HG02970 (cell line): ENCODE results near the gene C16orf89.
"Not testable (repeated sequence)": the region's sequence is repeated elsewhere in the genome, so short reads cannot be mapped to it uniquely, and the experiment has no call there.

Source experiments
- ATAC-seq: cut with Tn5 transposase; IDR thresholded peaks from one replicate; pipeline ENCODE4 v1.9.1; 2021; ENCODE audit warnings: mild to moderate bottlenecking, moderate library complexity, moderate number of reproducible peaks; ENCODE audit not compliant: unreplicated experiment, low FRiP score

Gene C16orf89

DNA sequence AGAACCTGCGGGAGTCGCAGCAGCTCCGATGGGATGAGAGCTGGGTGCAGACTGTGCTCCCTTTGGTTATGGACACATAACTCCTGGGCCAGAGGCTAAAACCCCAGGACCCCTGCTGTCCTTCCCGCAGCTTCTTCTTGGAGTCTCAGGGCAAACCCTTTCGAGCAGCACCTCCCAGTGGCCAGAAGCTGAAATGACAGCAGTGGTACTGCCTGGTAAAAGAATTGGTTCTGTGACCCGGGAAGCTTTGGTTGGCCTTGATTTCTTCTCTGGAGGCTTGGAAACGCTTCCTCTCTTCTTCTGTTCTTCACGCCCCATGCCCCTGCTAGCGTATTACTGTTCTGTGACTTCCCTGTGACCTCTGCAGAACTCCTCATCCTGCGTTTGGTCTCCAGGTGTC is 19.0 kb upstream of the C16orf89 start:
- ATAC-seq: not testable (repeated sequence)

DNA sequence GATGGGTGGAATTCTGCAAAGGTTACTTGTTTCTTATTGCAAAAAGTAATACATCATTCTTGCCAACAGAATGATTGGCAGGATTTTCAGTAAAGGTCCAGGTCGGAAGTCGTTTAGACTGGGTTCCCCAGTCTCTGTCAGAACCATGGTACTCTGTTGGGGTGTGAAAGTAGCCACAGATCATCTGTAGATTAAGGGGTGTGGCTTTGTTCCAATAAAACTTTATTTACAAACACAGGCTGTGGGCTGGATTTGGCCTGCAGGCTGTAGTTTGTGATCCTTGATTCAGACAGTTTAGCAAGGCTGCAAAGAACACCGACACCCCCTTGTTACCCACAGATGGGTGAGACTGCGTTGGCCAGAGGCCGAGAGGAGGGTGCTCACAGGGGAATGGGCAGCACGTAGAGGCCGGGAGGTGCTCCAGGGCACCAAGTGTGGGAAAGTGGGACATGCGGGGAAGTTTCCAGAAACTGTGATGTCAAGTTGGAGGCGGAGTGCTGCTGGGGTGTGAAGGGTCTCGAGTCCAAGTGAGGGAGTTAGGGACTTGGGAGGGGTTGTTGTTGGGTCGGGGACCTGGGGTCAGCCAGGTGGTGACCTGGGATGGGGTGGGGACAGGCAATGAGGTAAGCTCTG is 18.5 kb upstream of the C16orf89 start:
- not testable (repeated sequence) for ATAC-seq

DNA sequence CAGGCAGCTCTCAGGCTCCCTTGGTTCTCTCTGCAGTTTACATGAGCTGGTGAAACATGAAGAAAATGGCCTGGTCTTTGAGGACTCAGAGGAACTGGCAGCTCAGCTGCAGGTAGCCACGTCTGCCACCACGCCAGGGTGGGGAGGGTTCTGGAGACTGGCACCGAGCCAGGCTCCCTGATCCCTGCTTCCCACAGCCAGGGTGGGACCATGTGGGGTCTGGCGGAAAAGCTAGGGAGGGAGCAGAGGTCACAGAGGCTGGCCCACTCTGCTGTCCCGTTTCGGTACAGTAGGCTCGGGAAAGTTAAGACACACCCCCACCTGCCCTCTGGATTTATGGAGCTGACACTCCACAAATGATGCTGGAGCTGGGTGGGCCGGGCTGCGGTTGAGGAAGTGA is 17.9 kb upstream of the C16orf89 start:
- not testable (repeated sequence) for ATAC-seq

DNA sequence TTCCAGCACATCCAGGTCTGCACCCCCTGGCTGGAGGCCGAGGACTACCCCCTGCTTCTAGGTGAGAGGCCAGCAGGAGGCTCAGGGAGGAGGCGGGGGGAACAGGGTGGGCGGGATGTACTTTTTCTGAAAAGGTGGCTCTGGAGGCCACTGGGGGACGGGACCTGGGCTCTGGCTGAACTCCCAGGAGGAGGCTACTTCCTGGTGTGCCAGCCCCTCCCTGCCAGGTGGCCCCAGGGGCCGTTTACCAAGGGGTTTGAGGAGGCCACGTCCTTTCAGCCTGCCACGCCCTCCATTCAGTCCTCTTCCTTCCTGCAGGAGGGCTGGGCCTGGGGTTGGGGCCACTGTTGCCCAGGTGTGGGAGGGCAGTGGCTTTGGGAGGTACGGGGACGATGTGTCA is 15.2 kb upstream of the C16orf89 start:
- not testable (repeated sequence) for ATAC-seq

DNA sequence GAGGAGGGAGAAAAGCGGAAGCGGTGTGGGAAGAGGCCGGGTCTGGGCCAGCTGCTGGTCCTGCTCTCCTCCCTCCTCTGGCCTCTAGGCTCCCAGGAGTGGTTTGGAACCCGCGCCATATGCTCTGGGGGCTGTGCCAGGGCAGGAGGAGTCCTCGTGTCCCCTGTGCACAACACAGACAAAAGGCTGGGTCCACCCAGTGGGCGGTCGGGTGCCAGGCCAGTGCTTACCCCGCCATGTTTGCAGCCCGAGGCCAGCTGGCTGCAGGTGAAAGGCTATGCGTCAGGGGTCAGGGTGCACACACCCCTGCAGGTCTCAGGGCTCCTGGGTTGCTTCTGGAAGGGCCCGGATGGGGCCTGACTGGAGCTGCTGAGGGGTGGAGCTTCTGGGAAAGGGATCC is 14.7 kb upstream of the C16orf89 start:
- ATAC-seq: not testable (repeated sequence)

DNA sequence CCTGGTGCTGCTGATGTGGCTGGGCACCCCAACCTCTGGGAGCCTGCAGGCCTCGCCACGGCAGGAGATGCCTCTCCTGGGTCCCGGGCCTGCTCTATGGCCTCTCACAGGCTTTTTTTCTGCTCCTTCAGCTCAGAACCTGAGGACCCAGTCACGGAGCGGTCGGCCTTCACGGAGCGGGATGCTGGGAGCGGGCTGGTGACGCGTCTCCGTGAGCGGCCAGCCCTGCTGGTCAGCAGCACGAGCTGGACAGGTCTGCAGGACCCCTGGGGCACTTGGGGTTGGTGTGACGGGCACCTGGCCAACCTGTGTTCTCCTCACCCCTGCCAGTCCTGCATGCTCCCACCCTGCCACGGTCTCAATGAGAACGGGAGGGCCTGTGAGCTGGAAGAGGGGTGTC is 12.9 kb upstream of the C16orf89 start:
- ATAC-seq: no peak

DNA sequence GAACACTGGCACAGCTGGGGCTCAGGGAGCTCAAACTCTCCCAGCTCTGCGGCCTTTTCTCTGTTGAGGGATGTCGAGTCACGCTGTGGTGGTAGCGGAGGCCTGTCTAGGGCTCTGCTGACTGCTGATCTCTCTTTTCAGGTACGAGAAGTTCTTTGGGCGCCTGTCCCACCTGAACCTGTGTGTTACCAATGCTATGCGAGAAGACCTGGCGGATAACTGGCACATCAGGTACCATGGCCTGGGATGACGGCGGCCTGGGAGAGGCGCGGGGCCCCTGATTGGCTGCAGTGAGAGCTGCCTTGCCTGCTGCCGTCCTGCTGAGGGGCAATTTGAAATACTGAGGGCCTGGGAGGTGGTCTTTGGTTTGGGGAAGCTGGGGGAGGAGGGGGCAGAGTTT is 11.5 kb upstream of the C16orf89 start:
- ATAC-seq: no peak

DNA sequence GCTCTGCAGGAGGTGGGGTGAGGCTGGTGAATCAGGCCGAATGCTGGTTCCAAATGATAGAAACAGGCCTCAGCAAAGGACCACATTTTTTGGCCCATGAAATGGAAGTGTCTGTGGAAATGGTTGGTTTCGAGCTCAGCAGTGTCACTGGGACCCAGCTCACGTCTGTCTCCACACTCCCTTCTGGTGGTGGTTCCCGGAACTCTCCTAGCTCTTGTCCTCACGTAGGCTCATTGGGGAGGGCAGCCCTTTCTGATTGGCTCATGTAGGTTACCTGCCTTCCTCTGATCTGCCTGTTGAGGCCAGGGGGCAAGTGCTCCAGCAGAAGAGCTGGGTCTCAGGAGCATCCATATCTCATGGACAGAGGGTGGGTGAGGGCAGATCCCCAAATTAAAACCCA is 9.9 kb upstream of the C16orf89 start:
- no peak for ATAC-seq

DNA sequence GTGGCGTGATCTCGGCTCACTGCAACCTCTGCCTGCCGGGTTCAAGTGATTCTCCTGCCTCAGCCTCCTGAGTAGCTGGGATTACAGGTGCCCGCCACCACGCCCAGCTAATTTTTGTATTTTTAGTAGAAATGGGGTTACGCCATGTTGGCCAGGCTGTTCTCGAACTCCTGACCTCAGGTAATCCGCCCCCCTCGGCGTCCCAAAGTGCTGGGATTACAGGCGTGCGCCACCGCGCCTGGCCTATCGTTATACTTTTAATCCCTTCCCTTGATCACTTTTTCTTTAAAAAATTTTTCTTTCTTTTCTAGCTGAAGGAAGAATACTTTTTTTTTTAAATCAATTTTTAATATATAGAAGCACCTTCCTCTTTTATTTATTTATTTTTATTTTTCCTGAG is 8.0 kb upstream of the C16orf89 start:
- not testable (repeated sequence) for ATAC-seq

DNA sequence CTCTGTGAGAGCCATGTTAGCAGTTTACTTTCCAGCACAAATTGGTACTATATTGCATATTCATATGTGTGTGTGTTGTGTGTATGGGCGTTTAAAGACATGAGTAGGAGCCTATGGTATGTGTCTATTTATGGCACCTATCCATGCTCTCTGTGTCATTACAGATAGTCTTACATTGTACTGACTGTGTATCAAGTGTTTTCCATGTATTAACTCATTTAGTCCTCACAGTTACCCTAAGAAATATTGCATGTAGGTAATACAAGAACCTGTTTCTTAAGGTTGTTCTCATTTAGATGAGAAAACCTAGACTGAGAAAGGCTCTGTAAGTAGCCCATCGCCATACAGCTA is 7.5 kb upstream of the C16orf89 start:
- no peak for ATAC-seq

DNA sequence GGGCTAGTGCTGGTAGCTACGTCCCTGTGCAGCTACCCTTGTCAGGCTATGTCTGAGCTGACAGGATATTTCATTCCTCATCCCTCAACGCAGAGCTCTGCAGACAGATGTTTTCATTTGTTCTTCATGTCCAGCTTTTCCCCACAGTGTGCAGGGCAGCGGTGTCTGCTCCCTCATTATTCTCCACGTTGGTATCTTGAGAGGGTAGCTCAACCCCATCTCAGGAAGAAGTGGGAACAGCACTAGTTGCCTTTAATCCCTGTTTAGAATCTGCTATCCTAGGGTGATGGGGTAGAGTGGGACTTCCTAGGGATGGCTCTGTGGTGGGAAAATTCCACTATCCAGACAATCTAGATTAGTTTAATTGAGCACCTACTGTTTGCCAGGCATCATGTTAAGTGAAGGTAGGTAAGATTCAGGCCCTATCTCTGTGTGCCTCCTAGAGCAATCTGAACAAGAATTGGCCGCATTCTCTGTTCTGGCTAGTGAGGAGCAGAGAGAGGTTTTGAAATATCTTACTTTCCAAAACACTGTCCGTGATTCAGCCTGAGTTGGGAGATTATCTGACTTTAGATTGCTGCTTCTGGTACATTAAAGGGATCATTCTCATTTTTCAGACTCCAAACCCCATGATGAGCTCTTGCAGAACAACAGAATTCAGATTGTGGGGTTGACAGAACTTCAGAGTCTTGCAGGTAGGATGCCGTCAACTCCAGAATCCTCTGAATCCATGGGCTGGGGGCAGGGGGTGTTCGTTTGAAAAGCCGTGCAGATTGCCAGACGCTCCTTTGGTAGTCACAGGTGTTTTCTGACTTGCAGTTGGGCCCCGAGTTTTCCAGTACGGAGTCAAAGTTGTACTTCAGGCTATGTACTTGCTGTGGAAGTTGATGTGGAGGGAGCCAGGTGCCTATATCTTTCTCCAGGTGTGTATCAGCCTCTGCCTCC is 6.8 kb upstream of the C16orf89 start:
- ATAC-seq: peak; percentile 7

DNA sequence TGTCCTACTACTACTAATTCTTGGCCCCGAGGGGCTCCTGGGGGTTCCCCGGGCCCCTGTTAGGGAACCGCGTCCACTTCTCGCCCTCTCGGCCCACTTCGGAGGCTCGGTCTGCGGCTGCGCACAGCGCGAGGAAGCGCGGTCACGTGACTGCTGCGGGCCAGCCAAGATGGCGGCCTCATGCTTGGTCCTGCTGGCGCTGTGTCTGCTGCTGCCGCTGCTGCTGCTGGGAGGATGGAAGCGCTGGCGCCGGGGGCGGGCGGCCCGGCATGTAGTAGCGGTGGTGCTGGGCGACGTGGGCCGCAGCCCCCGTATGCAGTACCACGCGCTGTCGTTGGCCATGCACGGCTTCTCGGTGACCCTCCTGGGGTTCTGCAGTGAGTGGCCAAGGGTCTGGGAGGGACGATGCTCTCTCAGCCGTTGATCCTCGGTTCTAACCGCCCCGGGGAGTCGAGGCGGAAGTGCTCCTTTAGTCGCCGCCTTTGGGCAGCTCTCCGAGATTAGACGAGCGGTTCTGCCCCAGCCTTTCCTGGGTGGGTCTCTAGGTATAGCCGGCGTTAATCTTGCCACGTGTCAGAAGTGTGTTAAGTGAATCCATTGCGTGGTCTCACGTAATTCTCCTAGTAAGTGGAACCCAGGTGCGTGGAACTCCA is 6.1 kb upstream of the C16orf89 start, which contains the start of gene ALG1:
TSS of gene ALG1 (plus strand) at position 163 of the 653 bp plus-strand sequence. CDS start at position 170, 7 bp downstream.
- peak; percentile 86 for ATAC-seq

DNA sequence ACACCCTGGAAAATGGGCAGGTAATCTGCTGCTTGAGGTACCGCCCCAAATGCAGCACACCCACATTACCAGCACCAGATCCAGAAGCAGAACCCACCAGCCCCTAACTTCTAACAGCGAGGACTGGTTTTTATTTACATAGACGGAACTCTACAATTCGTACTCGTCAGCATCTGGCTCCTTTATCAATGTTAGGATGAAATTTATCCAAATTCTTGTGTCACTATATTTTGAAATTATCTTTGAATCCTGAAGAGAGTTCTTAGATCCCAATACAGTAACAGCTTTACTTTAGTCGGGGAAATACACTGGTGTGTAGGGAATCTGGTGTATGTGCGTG is 5.6 kb upstream of the C16orf89 start:
- ATAC-seq: no peak

DNA sequence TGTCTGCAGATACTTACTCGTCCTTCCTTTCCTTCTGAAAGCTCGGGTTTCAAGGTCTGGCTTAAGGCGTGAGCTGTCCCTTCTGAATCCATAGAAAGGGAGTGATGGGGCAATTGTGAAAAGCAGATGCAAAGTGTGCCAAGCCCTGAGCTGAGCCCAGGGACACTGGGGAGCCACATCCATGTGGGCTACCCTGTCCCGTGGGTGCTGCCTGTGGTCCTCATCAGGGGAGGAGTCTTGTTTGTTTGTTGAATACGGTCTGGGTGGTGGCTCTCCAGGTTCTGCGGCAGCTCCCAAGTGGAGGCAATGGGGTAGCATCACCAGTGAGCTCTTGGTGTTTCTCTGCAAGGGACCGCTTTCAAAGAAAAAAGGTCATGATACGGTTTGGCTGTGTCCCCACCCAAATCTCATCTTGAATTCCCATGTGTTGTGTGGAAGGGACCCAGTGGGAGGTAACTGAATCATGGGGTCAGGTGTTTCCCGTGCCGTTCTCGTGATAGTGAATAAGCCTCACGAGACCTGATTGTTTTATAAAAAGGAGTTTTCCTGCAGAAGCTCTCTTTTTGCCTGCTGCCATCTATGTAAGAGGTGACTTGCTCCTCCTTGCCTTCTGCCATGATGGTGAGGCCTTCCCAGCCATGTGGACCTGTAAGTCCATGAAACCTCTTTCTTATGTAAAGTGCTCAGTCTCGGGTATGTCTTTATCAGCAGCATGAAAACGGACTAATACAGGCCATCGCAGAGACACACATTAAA is 4.9 kb upstream of the C16orf89 start:
- no peak for ATAC-seq

DNA sequence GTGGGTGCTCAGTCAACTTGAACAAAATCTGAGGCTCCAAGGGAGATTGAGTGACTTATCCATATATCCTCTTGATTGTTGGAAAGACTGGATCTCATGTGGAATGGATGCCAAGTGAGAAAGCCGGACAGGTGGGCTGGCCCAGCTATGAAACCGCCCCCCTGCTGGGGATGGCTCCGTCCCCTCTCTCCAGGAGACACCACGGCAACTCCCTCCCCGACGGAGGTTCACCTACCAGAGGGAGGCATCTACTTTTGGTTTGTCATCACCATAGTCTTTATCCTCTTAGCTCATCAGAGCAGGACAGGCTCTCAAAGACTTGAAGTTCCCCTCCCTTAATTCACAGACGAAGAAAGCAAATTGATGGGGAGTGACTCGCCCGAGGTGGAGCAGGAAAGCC is 4.1 kb upstream of the C16orf89 start:
- no peak for ATAC-seq

DNA sequence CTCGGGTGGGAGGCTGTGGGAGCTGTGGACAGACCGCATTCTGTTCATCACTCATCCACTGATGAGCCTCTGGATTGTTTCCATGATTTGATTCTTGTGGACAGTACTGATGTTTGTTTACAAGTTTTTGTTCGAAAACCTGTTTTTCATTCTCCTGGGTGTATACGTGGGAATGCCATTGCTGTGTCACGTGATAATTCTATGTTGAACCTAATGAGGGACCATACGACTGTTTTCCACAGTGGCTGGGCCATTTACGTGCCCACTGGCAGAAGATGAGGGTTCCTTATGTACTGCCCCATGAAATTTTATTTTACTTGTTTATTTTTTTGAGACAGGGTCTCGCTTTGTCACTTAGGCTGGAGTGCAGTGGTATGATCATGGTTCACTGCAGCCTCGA is 3.3 kb upstream of the C16orf89 start:
- ATAC-seq: no peak

DNA sequence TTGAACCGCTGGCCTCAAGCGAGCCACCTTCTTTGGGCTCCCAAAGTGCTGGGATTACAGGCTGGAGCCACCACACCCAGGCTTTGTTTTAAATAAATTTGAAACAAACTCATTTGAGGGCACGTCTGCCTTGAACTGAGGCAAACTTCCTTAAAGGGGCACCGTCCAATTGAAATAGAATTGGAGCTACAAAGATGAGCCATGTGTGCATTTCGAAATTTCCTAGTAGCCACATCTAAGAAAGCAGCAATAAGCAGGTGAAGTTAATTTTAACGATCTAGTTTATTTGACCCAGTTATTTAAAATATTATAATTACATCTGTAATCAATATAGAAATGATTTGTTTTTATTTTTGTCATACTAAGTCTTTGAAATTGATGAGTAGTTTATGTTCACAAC is 755 bp upstream of the C16orf89 start:
- ATAC-seq: no peak

DNA sequence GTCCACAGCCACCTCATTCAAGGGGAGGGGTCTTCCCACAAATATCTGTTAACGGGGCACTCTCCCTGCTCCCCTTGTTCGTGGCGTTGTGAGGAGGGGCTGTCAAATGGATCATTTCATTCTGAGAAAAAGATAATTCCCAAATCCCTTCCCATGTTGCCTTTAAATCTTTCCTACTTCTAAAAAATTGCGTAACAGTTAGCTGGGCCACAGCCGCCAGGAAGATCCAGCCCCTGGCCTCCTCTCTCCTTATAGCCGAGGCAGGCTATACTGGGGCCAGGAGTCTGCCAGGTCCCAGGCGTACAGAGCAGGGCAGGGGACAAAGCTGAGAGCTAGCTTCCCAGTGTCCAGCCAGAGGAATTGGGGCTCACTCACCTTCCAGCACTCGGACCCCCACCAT is 430 bp downstream of the C16orf89 start:
- no peak for ATAC-seq

DNA sequence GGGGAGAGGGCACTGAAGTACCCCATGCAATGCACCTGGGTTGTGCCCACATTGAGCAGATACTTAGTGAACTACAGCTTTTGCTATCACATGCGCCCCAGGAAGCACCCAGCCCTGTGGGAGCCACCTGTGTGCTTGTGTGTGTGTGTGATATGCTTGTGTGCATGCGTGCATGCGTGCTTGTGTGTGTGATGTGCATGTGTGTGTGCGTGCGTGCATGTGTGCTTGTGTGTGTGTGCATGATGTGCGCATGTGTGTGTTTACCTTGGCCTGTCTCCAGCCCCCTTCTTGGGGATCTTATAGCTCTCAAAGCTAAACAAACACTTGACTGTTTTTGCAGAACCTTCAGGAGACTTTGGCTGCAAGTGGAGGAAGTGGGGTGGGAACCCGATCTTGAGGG is 841 bp downstream of the C16orf89 start:
- no peak for ATAC-seq
